K562 (cell line): ENCODE measurements around the gene HK1. TPM values are rescaled to one million over a fixed set of nuclear protein-coding genes. Genes with fewer than 3 reads are reported as not detected.
A peak's percentile ranks its signal among the peaks of the same experiment; 100 is the strongest.

ENCODE experiments used
- ATAC-seq: fragments of 200-7000 bp; cut with Tn5 transposase; 3 replicates; pipeline ENCODE4 v1.9.1; 2020; ENCODE audit warnings: moderate library complexity
- BruUV-seq: library from RNA; stranded (reverse); fragments of 400-500 nt; replicated peaks from 2 replicates; lab custom pipeline; 2021; lab: Mats Ljungman, UMichigan
- CTCF ChIA-PET: fragments of 300-600 bp; formaldehyde crosslinking; extraction: SDS; loops from one replicate; lab custom pipeline; 2021; ENCODE audit warnings: low intra/inter-chr PET ratio; lab: Yijun Ruan, JAX
- POLR2A ChIA-PET: fragments of 300-600, 350-650 bp; sonication (Branson Sonifier 250); formaldehyde crosslinking; extraction: SDS; loops from one replicate; lab custom pipeline; 2021; ENCODE audit warnings: antibody characterized with exemption, inconsistent platforms; lab: Yijun Ruan, JAX
- DNase-seq, 4 experiments: peaks; one replicate each; pipeline versions ENCODE4 v3.0.0 to v3.0.0-alpha.2; 2011 to 2018; ENCODE audit warnings: low spot score in 3 of 4, mixed read lengths in 3 of 4; ENCODE audit errors: extremely low read depth in 1 of 4
- FAIRE-seq: peaks from 2 replicates; lab custom pipeline; 2011; peaks lifted over from hg19 to GRCh38; lab: Jason Lieb, UNC
- H2AFZ ChIP-seq: 2 replicates; pipeline ENCODE4 v1.6.0; 2011; ENCODE audit warnings: low read depth, low read length, control low read depth, inconsistent platforms
- H3K27ac ChIP-seq: fragments of 200-600 bp; 3 replicates; pipeline ENCODE4 v1.8.0; 2011; ENCODE audit warnings: low read depth, mild to moderate bottlenecking, control low read depth, inconsistent platforms, low read length, moderate library complexity, mixed read lengths; ENCODE audit errors: extremely low read depth
- H3K27me3 ChIP-seq, 2 experiments: fragments of 300-600 bp in 1 of 2; 2 replicates in 1 of 2; 3 replicates in 1 of 2; pipeline versions ENCODE4 v1.6.0 to v1.8.0; 2011; ENCODE audit warnings: inconsistent platforms in 2 of 2, low read length in 2 of 2, mild to moderate bottlenecking in 1 of 2, mixed read lengths in 1 of 2, moderate library complexity in 1 of 2; ENCODE audit not compliant: control insufficient read depth in 2 of 2, insufficient read depth in 2 of 2
- H3K36me3 ChIP-seq: fragments of 300-600 bp; 3 replicates; pipeline ENCODE4 v1.8.0; 2011; ENCODE audit warnings: mild to moderate bottlenecking, low read length, inconsistent platforms; ENCODE audit not compliant: control insufficient read depth, insufficient read depth
- H3K4me1 ChIP-seq, 2 experiments: fragments of 200-600 bp in 1 of 2; replicated peaks in 1 of 2; 2 replicates in 1 of 2; 3 replicates in 1 of 2; pipeline versions ENCODE4 v1.5.1 to v1.8.0; 2011; ENCODE audit warnings: inconsistent platforms in 2 of 2, low read length in 2 of 2, mild to moderate bottlenecking in 1 of 2, mixed read lengths in 1 of 2, moderate library complexity in 1 of 2; ENCODE audit not compliant: control insufficient read depth in 2 of 2, insufficient read depth in 2 of 2
- H3K4me2 ChIP-seq: 2 replicates; pipeline ENCODE4 v1.6.1; 2011; ENCODE audit warnings: low read length, control low read depth, inconsistent platforms, mixed read lengths; ENCODE audit not compliant: insufficient read depth
- H3K4me3 ChIP-seq: fragments of 200-600 bp; sonication (generic), shearing (Covaris generic); 2 replicates; pipeline ENCODE4 v1.5.1; 2016; ENCODE audit warnings: control low read depth, inconsistent platforms
- H3K79me2 ChIP-seq: fragments of 200-600 bp; 3 replicates; pipeline ENCODE4 v1.8.0; 2011; ENCODE audit warnings: low read length, inconsistent platforms; ENCODE audit not compliant: control insufficient read depth, insufficient read depth
- H3K9ac ChIP-seq, 2 experiments: 2 replicates each; pipeline versions ENCODE4 v1.6.0 to v1.6.1; 2011; ENCODE audit warnings: low read depth in 2 of 2, low read length in 2 of 2, control low read depth in 1 of 2, inconsistent platforms in 1 of 2, mild to moderate bottlenecking in 1 of 2, mixed read lengths in 1 of 2; ENCODE audit not compliant: insufficient read depth in 1 of 2
- H3K9me1 ChIP-seq: one replicate; pipeline ENCODE4 v1.6.0; 2011; ENCODE audit warnings: inconsistent platforms, mild to moderate bottlenecking, low read length, moderate library complexity; ENCODE audit not compliant: control insufficient read depth, insufficient read depth
- H3K9me3 ChIP-seq: replicated peaks from 2 replicates; pipeline ENCODE4 v1.5.1; 2011; ENCODE audit warnings: low read depth, low read length, inconsistent platforms; ENCODE audit not compliant: control insufficient read depth, insufficient read depth
- H4K20me1 ChIP-seq: replicated peaks from 2 replicates; pipeline ENCODE4 v1.6.1; 2011; ENCODE audit warnings: low read length, inconsistent platforms, mixed read lengths; ENCODE audit not compliant: control insufficient read depth, insufficient read depth
- DNMT1 ChIP-seq: fragments of 450-650 bp; IDR thresholded peaks from 2 replicates; pipeline ENCODE4 v1.6.1; 2016; ENCODE audit warnings: antibody characterized with exemption, mild to moderate bottlenecking
- POLR2G ChIP-seq: fragments of 200-400 bp; formaldehyde crosslinking; IDR thresholded peaks from 2 replicates; pipeline ENCODE4 v1.6.1; 2017; ENCODE audit warnings: low read depth, mild to moderate bottlenecking, antibody characterized with exemption, low read length, moderate library complexity
- RBM22 ChIP-seq: fragments of 200-400 bp; formaldehyde crosslinking; IDR thresholded peaks from 2 replicates; pipeline ENCODE4 v1.6.1; 2018; ENCODE audit warnings: low read length, low read depth; ENCODE audit not compliant: poor library complexity, severe bottlenecking
- WGBS: fragments of 100-300 bp; shearing (Covaris generic); methylation state at CpG from one replicate; pipeline ENCODE4 v1.1.6; 2016; ENCODE audit warnings: low coverage, mixed read lengths; ENCODE audit not compliant: insufficient coverage; ENCODE audit errors: missing lambda C conversion rate; 5-methylcytosine and 5-hydroxymethylcytosine counted together
- in situ Hi-C: fragments of 300-500 bp; cut with MboI; formaldehyde crosslinking; loops from 4 replicates; pipeline ENCODE4 v1.15.0; 2018; ENCODE audit warnings: inconsistent platforms, mixed read lengths
- intact Hi-C: fragments of 100-400 bp; cut with micrococcal nuclease; formaldehyde crosslinking; loops from 2 replicates; pipeline ENCODE4 v1.14.2; 2022
- polyA plus RNA-seq, 8 experiments: library from polyadenylated mRNA; depleted of rRNA in 4 of 8; stranded (reverse) in 5 of 8; unstranded in 3 of 8; fragments of >200 nt; fragmentation: Nextera tagmentation in 2 of 8; fragmentation: Illumina TruSeq in 1 of 8; extraction: Ambion mirVana in 2 of 8; extraction: Trizol in 1 of 8; gene quantifications; 2 replicates each; pipeline versions ENCODE4 v1.2.1 to v1.2.3, GENCODE V29; 2011 to 2014; ENCODE audit warnings: inconsistent platforms in 1 of 8, missing spikeins in 1 of 8
- total RNA-seq, 7 experiments: library from RNA; depleted of rRNA in 6 of 7; stranded (reverse); fragments of >200 nt in 6 of 7; fragmentation: Illumina TruSeq in 2 of 7; extraction: Trizol in 2 of 7; gene quantifications; 2 replicates each; pipeline versions ENCODE4 v1.2.1 to v1.2.3, GENCODE V29; 2011 to 2021; ENCODE audit warnings: low replicate concordance in 1 of 7
- TF ChIP-seq, protein P1 (sequence below): sonication (generic); formaldehyde crosslinking; IDR thresholded peaks from 2 replicates; pipeline ENCODE4 v1.8.1; 2023; ENCODE audit warnings: mild to moderate bottlenecking, missing genetic modification reagents
- TF ChIP-seq, protein P2 (sequence below): sonication (generic); formaldehyde crosslinking; IDR thresholded peaks from 2 replicates; pipeline ENCODE4 v1.8.0; 2023; ENCODE audit warnings: missing genetic modification reagents, mild to moderate bottlenecking, borderline replicate concordance

HK1 gene
- total and polyA plus RNA-seq, 9 of the 15 experiments (the other 6 are each of a cell fraction or from before 2014, with no cell fraction given): 29.2 to 444 (median 193) TPM

- ChIA-PET CTCF (no interaction called here), POLR2A (interaction anchor here (0.5 to 1.2 kb wide), 5 partner anchors 9 to 648 kb away, joined by 3 read pairs; no protein-coding TSS in a partner anchor)
- peak; percentile 8; the same call in 2 of the 3 replicates for ATAC-seq
- peaks cover 96% of the 10 kb centered on the region for H3K36me3 ChIP-seq
- in situ Hi-C loops (no loop called here), intact Hi-C loops (no loop called here)
- BruUV-seq: no TSS peak
- peak overlapping the region in 1 of 2 experiments; percentile 63; a peak in 2 of 4 replicates for H3K9ac ChIP-seq
- no peak overlapping the region for H3K4me3 ChIP-seq
- no peaks in the 10 kb centered on the region for H3K9me3 ChIP-seq
- no peaks in the 10 kb centered on the region for H4K20me1 ChIP-seq
- FAIRE-seq: no peak
- peaks cover 0 to 3% of the 10 kb centered on the region in 2 experiments; a peak in 3 of 5 replicates for H3K4me1 ChIP-seq
- H3K79me2 ChIP-seq: no peaks in the 10 kb centered on the region
- no peaks in the 10 kb centered on the region for H3K9me1 ChIP-seq
- DNase-seq: no peak
- 95% methylated on average over 16 of the region's 16 CpGs for WGBS
- no peaks in the 10 kb centered on the region for H3K27me3 ChIP-seq
- H2AFZ ChIP-seq: no peak overlapping the region
- H3K27ac ChIP-seq: no peak overlapping the region
- no peak overlapping the region for H3K4me2 ChIP-seq
- TF ChIP-seq POLR2G (peak; percentile 57), DNMT1 (no peak), RBM22 (peak; percentile 72)
- TF ChIP-seq, protein P1, sequence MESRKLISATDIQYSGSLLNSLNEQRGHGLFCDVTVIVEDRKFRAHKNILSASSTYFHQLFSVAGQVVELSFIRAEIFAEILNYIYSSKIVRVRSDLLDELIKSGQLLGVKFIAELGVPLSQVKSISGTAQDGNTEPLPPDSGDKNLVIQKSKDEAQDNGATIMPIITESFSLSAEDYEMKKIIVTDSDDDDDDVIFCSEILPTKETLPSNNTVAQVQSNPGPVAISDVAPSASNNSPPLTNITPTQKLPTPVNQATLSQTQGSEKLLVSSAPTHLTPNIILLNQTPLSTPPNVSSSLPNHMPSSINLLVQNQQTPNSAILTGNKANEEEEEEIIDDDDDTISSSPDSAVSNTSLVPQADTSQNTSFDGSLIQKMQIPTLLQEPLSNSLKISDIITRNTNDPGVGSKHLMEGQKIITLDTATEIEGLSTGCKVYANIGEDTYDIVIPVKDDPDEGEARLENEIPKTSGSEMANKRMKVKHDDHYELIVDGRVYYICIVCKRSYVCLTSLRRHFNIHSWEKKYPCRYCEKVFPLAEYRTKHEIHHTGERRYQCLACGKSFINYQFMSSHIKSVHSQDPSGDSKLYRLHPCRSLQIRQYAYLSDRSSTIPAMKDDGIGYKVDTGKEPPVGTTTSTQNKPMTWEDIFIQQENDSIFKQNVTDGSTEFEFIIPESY (CRISPR knock-in tag): peak; percentile 77; the same call in 1 of the 2 replicates
- TF ChIP-seq, protein P2, sequence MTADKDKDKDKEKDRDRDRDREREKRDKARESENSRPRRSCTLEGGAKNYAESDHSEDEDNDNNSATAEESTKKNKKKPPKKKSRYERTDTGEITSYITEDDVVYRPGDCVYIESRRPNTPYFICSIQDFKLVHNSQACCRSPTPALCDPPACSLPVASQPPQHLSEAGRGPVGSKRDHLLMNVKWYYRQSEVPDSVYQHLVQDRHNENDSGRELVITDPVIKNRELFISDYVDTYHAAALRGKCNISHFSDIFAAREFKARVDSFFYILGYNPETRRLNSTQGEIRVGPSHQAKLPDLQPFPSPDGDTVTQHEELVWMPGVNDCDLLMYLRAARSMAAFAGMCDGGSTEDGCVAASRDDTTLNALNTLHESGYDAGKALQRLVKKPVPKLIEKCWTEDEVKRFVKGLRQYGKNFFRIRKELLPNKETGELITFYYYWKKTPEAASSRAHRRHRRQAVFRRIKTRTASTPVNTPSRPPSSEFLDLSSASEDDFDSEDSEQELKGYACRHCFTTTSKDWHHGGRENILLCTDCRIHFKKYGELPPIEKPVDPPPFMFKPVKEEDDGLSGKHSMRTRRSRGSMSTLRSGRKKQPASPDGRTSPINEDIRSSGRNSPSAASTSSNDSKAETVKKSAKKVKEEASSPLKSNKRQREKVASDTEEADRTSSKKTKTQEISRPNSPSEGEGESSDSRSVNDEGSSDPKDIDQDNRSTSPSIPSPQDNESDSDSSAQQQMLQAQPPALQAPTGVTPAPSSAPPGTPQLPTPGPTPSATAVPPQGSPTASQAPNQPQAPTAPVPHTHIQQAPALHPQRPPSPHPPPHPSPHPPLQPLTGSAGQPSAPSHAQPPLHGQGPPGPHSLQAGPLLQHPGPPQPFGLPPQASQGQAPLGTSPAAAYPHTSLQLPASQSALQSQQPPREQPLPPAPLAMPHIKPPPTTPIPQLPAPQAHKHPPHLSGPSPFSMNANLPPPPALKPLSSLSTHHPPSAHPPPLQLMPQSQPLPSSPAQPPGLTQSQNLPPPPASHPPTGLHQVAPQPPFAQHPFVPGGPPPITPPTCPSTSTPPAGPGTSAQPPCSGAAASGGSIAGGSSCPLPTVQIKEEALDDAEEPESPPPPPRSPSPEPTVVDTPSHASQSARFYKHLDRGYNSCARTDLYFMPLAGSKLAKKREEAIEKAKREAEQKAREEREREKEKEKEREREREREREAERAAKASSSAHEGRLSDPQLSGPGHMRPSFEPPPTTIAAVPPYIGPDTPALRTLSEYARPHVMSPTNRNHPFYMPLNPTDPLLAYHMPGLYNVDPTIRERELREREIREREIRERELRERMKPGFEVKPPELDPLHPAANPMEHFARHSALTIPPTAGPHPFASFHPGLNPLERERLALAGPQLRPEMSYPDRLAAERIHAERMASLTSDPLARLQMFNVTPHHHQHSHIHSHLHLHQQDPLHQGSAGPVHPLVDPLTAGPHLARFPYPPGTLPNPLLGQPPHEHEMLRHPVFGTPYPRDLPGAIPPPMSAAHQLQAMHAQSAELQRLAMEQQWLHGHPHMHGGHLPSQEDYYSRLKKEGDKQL (CRISPR knock-in tag): no peak
Measured at GRCh38 chr10:69398466-69398865, 120.2 kb downstream of the HK1 start.
